Heart left ventricle (tissue), 13 donors: Measurements from ENCODE around the gene IL23R.

Experiments used
- CTCF ChIP-seq, 12 donors: fragments of 200-600 bp; sonication (generic) in 4 of 12; IDR thresholded peaks; one replicate each; pipeline versions ENCODE4 v1.5.0 to v1.8.0; 2018 to 2022; ENCODE audit warnings: antibody characterized with exemption in 12 of 12, mild to moderate bottlenecking in 5 of 12
- POLR2A ChIP-seq, 2 donors: fragments of 450-650 bp; IDR thresholded peaks; one replicate each; pipeline ENCODE4 v1.6.1; 2017; ENCODE audit warnings: antibody characterized with exemption in 2 of 2, mild to moderate bottlenecking in 2 of 2, moderate library complexity in 2 of 2
- donor health status: ischemic (EF 13 %, LVEDD 7.1; RV severe dilation, severe dysfunction).
- donor health status: DM: no; HTN: yes; CAD: no.
- donor health status: DM: no; HTN: no; CAD: no.
- donor health status: ischemic (EF 25% LVEDD 6.9; RV normal size, moderate dysfunction).
- donor health status: ischemic (EF 25% LVEDD 5.7; RV mildly dilated, moderate dysfunction).
- donor health status: ischemic (EF 35%, LVEDD 5.7; RV mildly dilated, moderate dysfunction).
- donor health status: nonischemic (EF 11% LVEDD 7.7; RV severe dilation, severe dysfunction).
- donor health status: DM: yes; HTN: yes; CAD: no.
- donor health status: PGD.
- donor health status: ischemic (EF 29% LVEDD 5.4; RV normal size, mild dysfunction).
- donor health status: nonischemic (EF 23%, LVEDD 6.1; RV moderate dilation, normal function).

GRCh38 chr1:67165468-67166041 is 699 bp upstream of the IL23R start:
- TF ChIP-seq CTCF (IDR thresholded peaks at IDR 0.05), result no peak
- TF ChIP-seq POLR2A (IDR thresholded peaks at IDR 0.05), result no peak
